HL-60/S4 treated with phorbol 12-myristate 13-acetate at 8.2 ng/mL for 4 days and 3 days (cell line): Measurements from ENCODE around the gene GPATCH3.
"Not testable (repeated sequence)": the region's sequence is repeated elsewhere in the genome, so short reads cannot be mapped to it uniquely, and the experiment has no call there.

Experiments
- in situ Hi-C: fragments of 300-500 bp; cut with MboI; formaldehyde crosslinking; loops from 2 replicates; pipeline ENCODE4 v1.15.0; 2022; ENCODE audit warnings: low sequenced_read_pairs

Gene GPATCH3

GRCh38 chr1:26874896-26875295 lies 25.4 kb downstream of the GPATCH3 start:
- in situ Hi-C loops: no loop called here

GRCh38 chr1:26873097-26873496 lies 27.2 kb downstream of the GPATCH3 start:
- in situ Hi-C loops: not testable (repeated sequence)

GRCh38 chr1:26864610-26865480 lies 35.4 kb downstream of the GPATCH3 start:
- in situ Hi-C loops: no loop called here

GRCh38 chr1:26863685-26864077 lies 36.6 kb downstream of the GPATCH3 start:
- in situ Hi-C loops: no loop called here

GRCh38 chr1:26862781-26863684 lies 37.2 kb downstream of the GPATCH3 start, which contains the start of gene SFN:
Gene SFN (plus strand): TSS chr1:26863149. CDS start chr1:26863213, 64 bp downstream.
- in situ Hi-C loops: no loop called here

GRCh38 chr1:26861889-26862378 lies 38.3 kb downstream of the GPATCH3 start:
- in situ Hi-C loops: no loop called here

- in situ Hi-C loops: no loop called here
Observed at GRCh38 chr1:26861286-26861701, 39.0 kb downstream of the GPATCH3 start.

- in situ Hi-C loops: no loop called here
Observed at GRCh38 chr1:26858891-26859640, 41.2 kb downstream of the GPATCH3 start.

GRCh38 chr1:26858160-26858559 lies 42.1 kb downstream of the GPATCH3 start:
- in situ Hi-C loops: no loop called here

GRCh38 chr1:26857473-26858060 lies 42.7 kb downstream of the GPATCH3 start:
- in situ Hi-C loops: no loop called here

- in situ Hi-C loops: no loop called here
Observed at GRCh38 chr1:26856604-26857469, 43.4 kb downstream of the GPATCH3 start.

- in situ Hi-C loops: no loop called here
Observed at GRCh38 chr1:26856181-26856580, 44.1 kb downstream of the GPATCH3 start.

- in situ Hi-C loops: no loop called here
Observed at GRCh38 chr1:26855636-26856035, 44.6 kb downstream of the GPATCH3 start.

GRCh38 chr1:26854906-26855305 lies 45.4 kb downstream of the GPATCH3 start:
- in situ Hi-C loops: no loop called here

GRCh38 chr1:26853600-26853999 lies 46.7 kb downstream of the GPATCH3 start:
- in situ Hi-C loops: no loop called here

- in situ Hi-C loops: no loop called here
Observed at GRCh38 chr1:26853156-26853555, 47.1 kb downstream of the GPATCH3 start.

GRCh38 chr1:26852701-26853100 lies 47.6 kb downstream of the GPATCH3 start:
- in situ Hi-C loops: no loop called here

- in situ Hi-C loops: no loop called here
Observed at GRCh38 chr1:26851106-26851684, 49.1 kb downstream of the GPATCH3 start.
